Lung microvascular endothelial cell (primary cell): ENCODE data around the gene ANKRD33B. TPM values are rescaled to one million over a fixed set of nuclear protein-coding genes. Genes with fewer than 3 reads are reported as not detected.
A peak's percentile ranks its signal among the peaks of the same experiment; 100 is the strongest.
"Not testable (repeated sequence)": the region's sequence is repeated elsewhere in the genome, so short reads cannot be mapped to it uniquely, and the experiment has no call there.

ENCODE experiments used
- DNase-seq, 2 donors: peaks; one replicate each; pipeline versions ENCODE4 v3.0.0 to v3.0.0-alpha.2; 2010; ENCODE audit warnings: low read depth in 2 of 2
- total RNA-seq: library from RNA; depleted of rRNA; stranded (reverse); fragments of >200 nt; gene quantifications from 2 replicates; pipeline ENCODE4 v1.2.1, GENCODE V29; 2014

Gene ANKRD33B
- total RNA-seq, 1 donor from 2014 or later, result 1.4 TPM

DNA sequence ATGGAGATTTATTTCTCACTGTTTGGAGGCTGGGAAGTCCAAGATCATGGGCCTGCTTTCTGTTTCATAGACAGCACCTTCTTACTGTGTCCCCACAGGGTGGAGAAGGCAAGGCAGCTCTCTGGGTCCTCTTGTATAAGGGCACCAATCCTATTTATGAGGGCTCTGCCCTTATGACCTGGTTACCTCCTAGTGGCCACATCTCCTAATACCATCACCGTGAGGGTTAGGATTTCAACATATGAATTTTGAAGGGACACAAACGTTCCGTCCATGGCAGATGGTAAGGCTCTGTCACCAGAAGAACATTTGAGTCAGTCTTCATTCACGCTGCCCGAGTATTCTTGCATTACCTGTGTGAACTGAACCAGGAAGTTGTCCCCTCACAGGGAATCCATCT, 48.4 kb downstream of the ANKRD33B start:
- DNase-seq, result no peak

DNA sequence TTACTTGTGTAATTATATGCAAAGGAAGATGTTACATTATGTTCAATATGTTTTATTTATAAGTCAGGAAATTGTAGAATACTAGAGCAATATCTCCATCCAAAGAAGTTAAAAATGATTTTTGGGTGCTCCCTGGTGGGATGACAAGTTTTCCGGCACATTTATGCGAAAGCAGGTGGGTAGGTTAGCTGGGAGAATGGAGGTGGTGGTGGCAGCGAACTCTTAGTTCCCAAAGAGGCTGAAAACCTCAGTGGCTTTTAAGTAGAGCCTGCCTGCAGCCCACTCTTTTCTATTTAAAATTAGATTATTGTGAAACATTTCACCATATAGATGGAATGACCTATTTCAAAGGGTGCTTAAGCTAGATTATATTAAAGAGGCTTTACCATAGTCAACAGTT, 51.8 kb downstream of the ANKRD33B start:
- DNase-seq, result no peak

DNA sequence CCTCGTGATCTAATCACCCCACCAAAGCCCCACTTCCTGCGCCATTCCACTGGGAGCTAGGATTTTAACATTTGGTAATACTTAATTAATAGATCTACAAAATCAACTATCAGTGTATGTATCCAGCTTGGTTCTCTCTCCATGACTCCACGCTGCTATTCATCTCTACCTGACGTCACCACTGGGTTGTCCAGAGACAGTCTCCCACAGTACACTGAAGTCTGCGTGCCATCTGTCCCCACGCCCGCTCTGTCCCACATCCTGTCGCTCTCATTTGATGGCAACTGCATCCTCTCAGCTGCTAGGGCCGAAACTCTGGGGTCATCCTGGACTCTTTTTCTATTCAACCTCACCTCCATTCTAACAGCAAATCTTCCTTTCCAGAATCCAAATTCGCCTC, 53.2 kb downstream of the ANKRD33B start:
- DNase-seq, result no peak

DNA sequence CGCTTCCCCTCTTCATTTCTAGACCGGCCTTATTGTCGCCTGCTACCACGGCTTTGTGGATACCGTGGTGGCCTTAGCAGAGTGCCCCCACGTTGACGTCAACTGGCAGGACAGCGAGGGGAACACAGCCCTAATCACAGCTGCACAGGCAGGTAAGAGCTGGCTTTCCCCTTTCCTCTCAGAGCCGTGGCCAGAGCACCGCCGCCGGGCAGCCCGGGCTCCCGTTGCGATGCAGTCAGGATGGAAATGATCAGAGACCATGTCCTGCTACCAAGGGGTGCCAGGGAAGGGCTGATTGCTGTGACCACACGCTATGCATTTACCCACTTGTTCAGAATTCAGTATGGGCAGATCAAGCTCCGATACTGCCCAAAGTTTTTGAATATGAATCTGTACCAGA, 54.4 kb downstream of the ANKRD33B start:
- no peak for DNase-seq

DNA sequence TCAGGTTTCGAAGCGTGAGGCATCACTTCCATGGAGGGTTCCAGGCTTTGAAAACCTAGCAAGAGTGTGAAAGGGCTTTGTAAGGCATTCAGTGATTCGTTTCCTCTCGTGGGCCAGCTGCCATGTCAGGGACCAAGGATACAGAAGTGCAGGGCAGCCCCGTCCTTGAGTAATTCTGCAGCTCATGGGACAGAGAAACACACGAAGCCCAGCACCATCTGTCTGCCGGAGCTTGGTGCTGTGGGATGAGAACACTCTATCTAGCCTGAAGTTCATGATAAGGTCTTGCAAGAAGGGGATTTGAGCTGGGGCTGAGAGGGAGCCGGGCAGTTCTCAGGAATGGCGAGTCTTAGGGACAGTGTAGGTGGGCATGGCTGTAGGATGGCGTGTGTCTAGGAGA, 55.8 kb downstream of the ANKRD33B start:
- DNase-seq, result no peak

DNA sequence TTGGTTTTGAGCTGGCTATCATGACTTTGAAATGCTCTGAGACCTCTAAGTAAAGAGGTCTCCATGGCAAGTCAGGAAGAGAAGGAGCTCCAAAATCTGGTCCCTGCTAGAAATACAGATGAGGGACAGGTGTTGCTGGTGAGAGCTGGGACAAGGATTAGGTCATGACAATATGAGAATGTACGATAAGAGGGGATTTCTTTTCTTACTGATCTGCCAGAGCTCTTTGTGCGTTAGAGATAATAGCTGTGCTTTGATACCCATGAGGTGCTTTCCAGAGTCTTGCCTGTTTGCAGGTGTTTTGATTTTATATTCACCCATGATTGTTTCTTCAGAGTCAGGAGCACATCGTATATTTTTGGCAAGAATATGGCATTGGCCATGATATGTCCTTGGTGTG, 56.5 kb downstream of the ANKRD33B start:
- DNase-seq, result no peak

DNA sequence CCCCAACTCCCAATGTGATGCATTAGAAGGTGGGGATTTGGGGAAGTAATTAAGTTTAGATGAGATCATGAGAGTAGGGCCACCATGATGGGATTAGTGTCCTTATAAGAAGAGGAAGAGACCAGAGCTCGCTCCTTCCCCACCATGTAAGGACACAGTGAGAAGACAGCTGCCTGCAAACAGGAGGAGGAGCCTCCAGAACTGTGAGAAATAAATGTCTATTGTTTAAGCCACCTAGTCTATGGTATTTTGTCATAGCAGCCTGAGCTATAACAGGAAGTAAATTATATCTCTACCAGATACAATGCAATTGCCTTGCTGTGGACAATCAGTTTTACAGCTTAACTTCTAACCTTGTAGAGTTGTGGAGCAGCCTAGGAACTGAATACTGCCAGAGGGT, 58.0 kb downstream of the ANKRD33B start:
- peak; percentile 54 to 58 for DNase-seq

DNA sequence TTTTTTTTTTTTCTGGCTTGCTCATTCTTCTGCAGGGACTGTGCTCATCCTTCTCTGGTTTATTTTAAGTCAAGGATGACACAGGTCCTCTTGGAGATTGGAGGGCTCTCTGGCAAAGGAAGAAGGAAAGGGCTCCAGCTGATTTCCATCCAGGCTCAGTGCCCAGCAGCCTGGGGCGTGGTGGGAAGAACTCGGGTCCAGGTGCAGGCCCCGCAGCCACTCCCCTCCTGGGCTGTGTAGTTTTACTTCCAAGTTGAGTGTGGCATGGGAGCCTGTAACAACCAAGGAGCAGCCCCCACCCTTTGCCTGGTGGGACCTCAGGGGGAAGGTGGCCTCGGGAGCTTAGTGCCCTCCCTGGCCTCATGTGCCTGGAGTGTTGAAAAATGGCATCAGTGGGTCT, 58.9 kb downstream of the ANKRD33B start:
- no peak for DNase-seq

DNA sequence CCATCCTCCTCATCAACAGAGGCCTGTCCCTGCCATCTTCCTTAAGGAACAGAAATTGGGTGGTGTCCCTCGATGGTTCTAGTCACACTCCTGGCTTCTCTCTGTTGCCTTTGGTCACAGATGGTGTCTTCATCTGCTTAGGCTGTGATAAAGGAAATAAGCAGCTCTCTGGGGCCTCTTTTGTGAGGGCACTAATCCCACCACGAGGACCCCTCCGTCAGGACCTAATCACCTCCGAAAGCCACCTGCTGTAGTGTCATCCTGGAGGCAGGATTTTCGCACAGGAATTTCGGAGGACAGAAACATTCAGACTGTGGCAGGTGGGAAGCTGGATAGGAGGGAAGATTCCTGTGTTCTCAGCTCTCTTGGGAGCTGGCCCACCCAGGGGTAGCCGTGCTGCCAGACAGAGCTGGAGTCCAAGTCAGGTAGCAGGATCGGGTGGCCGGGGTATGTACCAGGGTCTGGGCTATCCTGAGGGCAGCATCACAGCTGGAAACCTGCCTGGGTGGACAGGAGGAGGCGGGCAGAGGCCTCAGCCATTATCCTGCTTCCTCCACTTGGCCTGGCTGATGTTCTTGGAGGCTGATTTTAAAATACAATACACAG, 59.5 kb downstream of the ANKRD33B start:
- DNase-seq, result no peak

DNA sequence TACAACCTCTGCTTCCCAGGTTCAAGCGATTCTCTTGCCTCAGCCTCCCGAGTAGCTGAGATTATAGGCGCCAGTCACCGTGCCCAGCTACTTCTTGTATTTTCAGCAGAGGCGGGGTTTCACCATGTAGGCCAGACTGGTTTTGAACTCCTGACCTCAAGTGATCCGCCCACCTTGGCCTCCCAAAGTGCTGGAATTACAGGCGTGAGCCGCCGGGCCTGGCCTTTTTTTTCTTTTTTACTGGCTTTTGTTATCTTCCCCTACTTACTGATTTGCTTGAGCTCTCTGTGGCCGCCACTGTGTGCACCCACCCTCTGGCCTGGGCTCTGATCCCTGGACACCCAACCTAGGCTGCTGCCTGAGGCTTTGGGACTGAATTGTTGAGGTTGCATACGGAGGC, 60.3 kb downstream of the ANKRD33B start:
- no peak for DNase-seq

DNA sequence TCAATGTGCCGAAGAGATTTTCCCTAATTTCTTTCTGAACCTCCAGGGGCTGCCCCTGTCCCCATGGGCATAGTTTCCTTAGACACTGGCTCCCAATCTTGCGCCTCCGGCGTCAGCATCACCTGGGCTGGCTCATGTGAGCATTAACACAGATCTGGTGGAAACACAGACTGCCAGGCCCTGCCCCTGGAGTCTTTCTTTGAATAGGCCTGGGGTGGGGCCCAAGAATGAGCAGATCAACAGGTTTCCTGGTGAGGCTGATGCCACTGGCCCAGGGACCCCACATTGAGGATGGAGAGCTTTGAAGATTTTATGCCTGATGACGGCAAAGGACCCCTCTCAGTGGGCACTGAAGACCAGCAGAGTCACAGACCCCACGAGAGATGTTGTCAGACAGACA, 60.8 kb downstream of the ANKRD33B start:
- DNase-seq, result no peak

DNA sequence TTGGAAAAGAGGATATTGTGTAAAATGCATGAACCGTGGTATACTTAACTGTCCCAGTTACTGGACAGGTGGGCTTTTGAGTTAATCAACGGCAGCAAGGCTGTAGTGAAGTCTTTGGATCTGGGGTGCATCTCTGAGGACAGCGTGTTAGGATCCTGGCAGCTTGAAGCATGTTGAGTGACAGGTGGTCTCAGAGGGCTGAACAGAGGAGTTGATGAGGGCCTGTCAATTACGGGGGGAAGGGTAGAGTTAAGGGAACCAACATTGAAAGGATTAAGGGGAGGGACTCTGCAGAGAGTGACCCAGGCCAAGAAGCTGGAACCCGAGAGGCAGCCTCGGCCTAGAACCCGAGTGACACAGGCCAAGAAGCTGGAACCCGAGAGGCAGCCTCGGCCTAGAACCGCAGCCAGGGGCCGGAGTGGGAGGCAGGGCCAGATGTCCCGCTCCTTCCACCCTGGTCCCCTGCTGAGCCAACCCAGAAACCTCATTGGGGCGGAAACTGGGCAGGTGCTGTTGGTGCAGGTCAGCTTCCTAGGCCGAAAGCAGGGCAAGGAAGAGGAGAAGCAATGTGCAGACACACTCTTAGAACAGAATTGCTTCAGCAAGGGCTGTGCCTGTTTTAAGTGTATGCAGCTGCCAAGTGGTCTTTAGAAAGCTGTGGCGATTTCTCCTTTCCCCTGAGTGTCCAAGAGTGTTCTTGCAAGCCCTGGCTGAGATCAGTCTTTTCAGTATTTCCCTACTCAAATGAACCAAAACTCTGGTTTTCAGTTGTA, 62.0 kb downstream of the ANKRD33B start:
- no peak for DNase-seq

DNA sequence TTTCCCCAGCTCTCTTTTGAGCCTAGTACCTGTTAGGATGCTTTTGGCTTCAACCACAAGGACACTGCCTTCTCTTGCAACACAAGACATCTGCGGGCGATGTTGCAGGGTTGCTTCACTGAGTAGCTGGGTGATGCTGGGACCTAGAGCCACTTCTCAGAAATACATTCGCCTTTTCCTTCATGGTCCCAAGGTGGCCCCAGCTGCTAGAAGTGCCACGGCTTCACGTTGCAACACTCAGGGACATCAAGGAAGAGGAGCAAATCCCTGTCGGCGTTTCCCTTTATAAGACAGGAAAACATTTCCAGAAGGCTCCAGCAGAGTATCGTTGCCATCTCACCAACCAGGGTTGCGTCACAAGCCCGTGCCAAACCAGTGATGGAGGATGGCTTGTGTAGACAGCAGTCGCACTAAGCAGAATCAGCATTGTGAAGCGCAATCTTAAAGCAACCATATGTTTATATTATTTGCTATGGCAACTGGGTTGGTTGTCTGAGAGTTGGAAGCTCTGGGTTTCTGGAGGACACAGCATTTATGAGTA, 62.7 kb downstream of the ANKRD33B start:
- DNase-seq, result no peak

DNA sequence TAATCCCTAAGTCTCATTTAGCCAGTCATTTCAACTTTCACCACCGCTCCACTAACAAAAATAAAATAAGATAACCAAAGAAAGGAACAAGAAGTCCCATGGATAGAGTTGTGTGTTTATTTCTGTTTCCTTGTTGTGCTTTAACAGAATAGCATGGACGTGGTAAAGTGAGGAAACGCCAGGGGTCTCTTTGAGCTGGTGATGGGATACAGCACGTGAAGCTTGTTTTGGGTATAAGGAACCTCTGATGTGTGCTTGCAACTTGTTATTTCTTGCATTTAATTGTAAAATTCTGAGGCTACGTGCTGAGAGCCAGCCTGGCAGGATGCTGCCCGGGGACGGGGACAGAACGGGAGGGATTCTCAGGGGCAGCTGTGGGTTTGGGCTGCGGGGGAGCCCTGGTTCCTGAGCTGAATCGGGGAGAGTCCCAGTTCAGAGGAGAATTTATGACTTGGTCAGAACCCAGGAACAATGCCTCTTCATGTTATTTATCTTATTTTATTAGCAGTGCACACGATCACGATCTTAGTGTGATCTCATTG, 63.4 kb downstream of the ANKRD33B start:
- no peak for DNase-seq

DNA sequence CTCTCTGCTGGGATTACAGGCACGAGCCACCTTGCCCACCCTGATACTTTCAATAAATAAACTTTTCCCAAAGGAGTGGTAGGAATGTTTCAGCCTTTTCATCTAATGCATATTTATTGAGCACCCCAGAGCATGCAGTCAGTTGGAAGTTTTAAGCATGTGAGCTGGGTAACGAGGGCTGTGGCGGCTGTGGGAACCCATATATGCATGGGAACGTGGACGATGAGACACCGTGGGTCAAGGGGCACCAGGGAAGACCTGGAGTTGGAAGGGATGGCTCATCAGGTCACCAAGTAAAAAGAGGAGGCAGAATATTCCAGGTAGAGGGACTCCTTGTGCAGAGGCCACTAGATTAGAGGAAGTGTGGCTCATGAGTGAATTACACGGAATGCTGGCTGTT, 64.7 kb downstream of the ANKRD33B start:
- DNase-seq, result no peak

DNA sequence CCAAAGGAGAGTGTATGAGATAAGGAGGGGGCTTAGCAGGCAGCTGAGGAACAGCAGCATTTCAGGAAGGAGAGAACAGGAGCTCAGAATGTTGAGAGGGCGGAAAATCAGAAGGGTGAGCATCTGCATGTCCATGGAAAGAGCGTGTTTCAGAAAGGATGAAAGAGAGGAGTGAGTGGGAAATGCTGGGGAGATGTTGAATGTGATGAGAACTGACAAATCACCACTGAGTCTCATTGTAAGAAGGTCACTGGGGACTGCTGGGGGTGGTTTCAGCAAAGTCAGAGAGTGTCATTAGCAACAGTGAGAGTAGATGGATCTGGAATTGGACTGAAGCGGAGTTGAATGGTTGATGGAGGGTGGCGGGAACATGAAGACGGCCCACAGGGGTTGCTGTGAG, 65.8 kb downstream of the ANKRD33B start:
- no peak for DNase-seq

DNA sequence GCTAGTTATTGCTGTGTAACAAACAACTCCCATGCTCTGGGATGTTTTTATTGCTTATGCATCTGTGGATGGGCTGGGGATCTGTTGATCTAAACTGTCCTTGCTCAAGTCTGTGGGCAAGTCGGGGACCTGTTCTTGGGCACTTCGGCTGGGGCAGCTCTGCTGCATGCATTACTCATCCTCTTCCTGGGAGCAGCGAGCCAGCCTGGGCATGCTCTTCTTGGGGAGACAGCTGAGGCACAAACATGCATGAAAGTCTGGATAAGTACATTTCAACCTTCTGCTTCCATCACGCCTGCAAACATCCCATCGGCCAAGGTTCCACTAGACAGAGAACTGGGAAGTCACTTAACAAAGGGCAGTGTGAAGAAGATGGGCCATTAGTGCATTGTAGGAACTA, 66.3 kb downstream of the ANKRD33B start:
- DNase-seq, result no peak

DNA sequence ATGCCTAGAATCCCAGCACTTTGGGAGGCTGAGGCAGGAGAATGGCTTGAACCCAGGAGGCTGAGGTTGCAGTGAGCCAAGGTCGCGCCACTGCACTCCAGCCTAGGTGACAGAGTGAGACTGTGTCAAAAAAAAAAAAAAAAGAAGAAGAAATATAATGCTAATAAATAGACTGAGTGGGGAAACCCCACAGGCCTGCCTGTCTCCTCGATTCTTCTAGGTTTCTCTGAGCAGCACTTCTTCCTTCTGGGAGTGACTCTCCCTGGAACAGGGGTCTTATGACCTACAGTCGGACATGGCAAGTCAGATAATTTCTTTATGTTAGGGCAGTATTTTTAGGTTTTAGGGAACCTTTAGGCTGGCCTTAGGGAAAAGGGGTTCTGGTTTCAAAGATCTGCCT, 66.9 kb downstream of the ANKRD33B start:
- DNase-seq, result not testable (repeated sequence)

DNA sequence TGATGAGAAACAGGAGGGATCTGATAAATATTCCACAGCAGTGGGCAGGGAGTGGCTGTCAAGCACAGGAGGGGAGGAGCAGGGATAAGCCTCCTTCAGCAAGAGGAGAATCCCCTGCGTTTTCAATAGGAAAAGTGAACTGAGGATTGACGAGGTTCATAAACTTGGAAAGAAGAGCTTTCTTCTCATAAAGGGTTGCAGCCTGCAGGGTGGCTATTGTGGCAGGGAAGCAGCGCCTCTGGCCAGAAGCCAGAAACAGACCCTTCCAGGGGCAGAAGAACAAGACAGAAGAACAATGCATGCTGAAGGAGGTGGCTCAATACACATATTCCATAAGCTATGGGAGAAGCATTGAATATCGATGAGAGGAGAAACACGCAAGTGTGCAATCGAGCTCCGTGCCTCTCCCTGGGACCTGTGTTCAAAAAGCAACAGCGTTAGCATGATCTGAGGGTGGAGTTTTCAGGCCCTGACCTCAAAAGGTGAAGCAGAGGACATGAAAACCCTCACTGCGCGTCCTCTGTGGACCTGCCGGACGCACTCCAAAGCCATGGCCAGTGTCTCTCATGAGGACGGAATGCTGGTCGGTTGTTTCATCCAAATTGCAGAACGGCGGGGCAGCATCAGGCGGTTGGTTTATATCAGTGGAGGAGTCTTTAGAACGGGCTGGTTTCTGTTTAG, 67.6 kb downstream of the ANKRD33B start:
- DNase-seq, result no peak

DNA sequence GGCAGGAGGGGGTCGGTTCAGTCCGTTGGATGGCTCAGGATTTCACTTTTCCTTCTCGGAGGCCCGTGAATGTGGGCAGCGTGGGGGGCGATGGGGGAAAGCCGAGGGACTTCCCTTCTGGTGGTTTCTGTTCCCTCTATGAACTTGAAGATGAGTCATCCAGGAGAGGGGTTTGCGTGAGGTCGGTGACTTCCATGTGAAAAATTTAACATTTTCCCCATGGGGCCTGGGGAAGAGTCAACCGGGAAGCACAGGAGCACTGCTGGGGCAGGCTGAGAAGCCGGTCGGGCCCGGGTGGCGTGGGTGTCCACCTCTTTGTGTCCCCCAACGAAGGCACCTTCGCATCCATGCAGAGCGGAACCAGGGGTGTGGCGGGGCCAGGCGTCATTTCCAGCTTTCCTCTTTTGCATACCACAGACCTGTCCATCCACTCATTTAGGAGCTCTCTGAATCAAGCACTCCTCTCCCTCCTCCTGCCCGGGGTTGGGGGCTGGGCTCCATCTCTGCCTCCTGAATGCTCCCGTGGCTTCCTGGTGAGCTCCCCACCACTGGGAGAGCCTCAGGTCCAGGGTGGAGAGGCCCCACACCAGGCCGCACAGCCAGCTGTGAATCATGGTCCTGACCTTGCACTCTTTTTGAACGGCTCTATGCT, 68.4 kb downstream of the ANKRD33B start:
- peak in 1 of 2 donors; percentile 38 for DNase-seq

DNA sequence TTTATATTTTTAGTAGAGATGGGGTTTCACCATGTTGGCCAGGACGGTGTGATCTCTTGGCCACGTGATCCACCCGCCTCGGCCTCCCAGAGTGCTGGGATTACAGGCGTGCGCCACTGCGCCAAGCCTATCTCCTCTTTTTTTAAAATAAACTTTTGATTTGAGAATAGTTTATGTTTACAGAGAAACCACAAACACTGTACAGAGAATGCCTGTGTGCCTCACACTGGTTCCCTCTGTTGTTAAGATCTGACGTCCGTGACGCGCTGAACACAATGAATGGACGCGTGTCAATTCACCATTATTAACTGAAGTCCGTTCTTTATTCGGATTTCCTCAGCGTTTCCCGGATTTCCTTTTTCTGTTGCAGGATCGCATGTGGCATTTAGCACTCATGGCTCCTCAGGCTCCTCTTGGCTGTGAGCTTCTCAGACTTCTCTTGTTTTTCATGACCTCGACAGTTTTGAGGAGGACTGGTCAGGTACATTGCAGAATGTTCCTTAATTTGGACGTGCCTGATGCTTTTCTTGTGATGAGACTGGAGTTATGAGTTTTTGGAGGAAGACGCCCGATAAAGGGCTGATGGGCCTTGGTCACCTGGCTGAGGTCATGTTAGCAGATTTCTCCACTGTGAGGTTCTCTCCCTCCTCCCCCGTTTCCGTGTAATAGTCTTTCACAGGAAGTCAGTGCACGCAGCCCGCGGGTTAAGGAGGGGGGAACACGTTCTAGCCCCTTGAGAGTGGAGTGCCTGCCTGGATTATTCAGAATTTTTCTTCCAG, 69.6 kb downstream of the ANKRD33B start:
- peak; percentile 90 to 91 for DNase-seq
